ENCODE results near the gene UTS2. TPM values are rescaled to one million over a fixed set of nuclear protein-coding genes. Genes with fewer than 3 reads are reported as not detected.
A peak's percentile ranks its signal among the peaks of the same experiment; 100 is the strongest.

Gene UTS2
- total RNA-seq, 1 experiment from 2014 or later, result not detected

GRCh38 chr1:7831458-7831857 is 21.4 kb downstream of the UTS2 start:
- Mint-ChIP-seq H3K4me3 (no peak overlapping the region), H3K27me3 (ENCODE audit: low read depth) (no peaks in the 10 kb centered on the region), H3K27ac (no peak overlapping the region), H3K9me3 (no peaks in the 10 kb centered on the region), H3K4me1 (no peaks in the 10 kb centered on the region), H3K36me3 (peaks cover 11% of the 10 kb centered on the region)
- DNase-seq (ENCODE audit: low spot score) (no peak), ATAC-seq (no peak)
- POLR2A ChIA-PET, result no interaction called here
- TF ChIP-seq, protein P1, sequence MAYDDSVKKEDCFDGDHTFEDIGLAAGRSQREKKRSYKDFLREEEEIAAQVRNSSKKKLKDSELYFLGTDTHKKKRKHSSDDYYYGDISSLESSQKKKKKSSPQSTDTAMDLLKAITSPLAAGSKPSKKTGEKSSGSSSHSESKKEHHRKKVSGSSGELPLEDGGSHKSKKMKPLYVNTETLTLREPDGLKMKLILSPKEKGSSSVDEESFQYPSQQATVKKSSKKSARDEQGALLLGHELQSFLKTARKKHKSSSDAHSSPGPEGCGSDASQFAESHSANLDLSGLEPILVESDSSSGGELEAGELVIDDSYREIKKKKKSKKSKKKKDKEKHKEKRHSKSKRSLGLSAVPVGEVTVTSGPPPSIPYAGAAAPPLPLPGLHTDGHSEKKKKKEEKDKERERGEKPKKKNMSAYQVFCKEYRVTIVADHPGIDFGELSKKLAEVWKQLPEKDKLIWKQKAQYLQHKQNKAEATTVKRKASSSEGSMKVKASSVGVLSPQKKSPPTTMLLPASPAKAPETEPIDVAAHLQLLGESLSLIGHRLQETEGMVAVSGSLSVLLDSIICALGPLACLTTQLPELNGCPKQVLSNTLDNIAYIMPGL (CRISPR knock-in tag; IDR thresholded peaks at IDR 0.05), result no peak
- TF ChIP-seq ETV6 (CRISPR knock-in tag; IDR thresholded peaks at IDR 0.05) (no peak), NFYB (CRISPR knock-in tag; conservative IDR thresholded peaks at IDR 0.05; ENCODE audit: low read depth) (no peak), MXD4 (CRISPR knock-in tag; IDR thresholded peaks at IDR 0.05; ENCODE audit: borderline replicate concordance) (no peak), ZNF138 (CRISPR knock-in tag; conservative IDR thresholded peaks at IDR 0.05) (no peak), TCF7 (CRISPR knock-in tag; IDR thresholded peaks at IDR 0.05; ENCODE audit: low read depth) (no peak), CREB1 (CRISPR knock-in tag; IDR thresholded peaks at IDR 0.05) (no peak), SOX15 (CRISPR knock-in tag; IDR thresholded peaks at IDR 0.05) (no peak), MYBL2 (CRISPR knock-in tag; IDR thresholded peaks at IDR 0.05) (no peak), SMAD4 (CRISPR knock-in tag; IDR thresholded peaks at IDR 0.05) (no peak), ZNF416 (CRISPR knock-in tag; IDR thresholded peaks at IDR 0.05) (no peak), CBFB (CRISPR knock-in tag; IDR thresholded peaks at IDR 0.05; ENCODE audit: low read depth) (no peak)
- TF ChIP-seq, protein P2, sequence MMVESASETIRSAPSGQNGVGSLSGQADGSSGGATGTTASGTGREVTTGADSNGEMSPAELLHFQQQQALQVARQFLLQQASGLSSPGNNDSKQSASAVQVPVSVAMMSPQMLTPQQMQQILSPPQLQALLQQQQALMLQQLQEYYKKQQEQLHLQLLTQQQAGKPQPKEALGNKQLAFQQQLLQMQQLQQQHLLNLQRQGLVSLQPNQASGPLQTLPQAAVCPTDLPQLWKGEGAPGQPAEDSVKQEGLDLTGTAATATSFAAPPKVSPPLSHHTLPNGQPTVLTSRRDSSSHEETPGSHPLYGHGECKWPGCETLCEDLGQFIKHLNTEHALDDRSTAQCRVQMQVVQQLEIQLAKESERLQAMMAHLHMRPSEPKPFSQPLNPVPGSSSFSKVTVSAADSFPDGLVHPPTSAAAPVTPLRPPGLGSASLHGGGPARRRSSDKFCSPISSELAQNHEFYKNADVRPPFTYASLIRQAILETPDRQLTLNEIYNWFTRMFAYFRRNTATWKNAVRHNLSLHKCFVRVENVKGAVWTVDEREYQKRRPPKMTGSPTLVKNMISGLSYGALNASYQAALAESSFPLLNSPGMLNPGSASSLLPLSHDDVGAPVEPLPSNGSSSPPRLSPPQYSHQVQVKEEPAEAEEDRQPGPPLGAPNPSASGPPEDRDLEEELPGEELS (CRISPR knock-in tag; IDR thresholded peaks at IDR 0.05), result no peak
- TF ChIP-seq, protein P3, sequence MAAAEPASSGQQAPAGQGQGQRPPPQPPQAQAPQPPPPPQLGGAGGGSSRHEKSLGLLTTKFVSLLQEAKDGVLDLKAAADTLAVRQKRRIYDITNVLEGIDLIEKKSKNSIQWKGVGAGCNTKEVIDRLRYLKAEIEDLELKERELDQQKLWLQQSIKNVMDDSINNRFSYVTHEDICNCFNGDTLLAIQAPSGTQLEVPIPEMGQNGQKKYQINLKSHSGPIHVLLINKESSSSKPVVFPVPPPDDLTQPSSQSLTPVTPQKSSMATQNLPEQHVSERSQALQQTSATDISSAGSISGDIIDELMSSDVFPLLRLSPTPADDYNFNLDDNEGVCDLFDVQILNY (CRISPR knock-in tag; IDR thresholded peaks at IDR 0.05), result no peak
- TF ChIP-seq, protein P4, sequence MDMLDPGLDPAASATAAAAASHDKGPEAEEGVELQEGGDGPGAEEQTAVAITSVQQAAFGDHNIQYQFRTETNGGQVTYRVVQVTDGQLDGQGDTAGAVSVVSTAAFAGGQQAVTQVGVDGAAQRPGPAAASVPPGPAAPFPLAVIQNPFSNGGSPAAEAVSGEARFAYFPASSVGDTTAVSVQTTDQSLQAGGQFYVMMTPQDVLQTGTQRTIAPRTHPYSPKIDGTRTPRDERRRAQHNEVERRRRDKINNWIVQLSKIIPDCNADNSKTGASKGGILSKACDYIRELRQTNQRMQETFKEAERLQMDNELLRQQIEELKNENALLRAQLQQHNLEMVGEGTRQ (CRISPR knock-in tag; IDR thresholded peaks at IDR 0.05), result no peak
- CTCF ChIA-PET, result interaction anchor here (0.9 kb wide), 1 partner anchor 147 kb away, joined by 3 read pairs; no protein-coding TSS in a partner anchor

DNA sequence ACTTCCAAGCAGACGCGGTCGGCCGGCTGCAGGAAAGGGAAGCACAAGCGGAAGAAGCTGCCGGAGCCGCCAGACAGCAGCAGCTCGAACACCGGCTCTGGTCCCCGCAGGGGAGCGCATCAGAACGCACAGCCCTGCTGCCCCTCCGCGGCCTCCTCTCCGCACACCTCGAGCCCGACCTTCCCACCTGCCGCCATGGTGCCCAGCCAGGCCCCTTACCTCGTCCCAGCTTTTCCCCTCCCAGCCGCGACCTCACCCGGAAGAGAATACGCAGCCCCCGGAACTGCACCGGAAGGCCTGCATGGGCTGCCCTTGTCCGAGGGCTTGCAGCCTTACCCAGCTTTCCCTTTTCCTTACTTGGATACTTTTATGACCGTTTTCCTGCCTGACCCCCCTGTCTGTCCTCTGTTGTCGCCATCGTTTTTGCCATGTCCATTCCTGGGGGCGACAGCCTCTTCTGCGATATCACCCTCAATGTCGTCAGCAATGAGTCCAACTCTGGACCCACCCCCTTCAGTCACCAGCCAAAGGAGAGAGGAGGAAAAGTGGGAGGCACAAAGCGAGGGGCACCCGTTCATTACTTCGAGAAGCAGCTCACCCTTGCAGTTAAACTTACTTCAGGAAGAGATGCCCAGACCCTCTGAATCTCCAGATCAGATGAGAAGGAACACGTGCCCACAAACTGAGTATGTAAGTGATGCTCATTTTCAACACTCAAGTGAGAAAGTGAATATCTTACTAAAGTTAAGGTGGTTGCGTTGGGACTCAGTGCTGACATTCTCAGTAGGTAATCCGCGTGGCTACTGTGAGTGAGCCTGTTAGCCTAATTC is 25.5 kb downstream of the UTS2 start:
- no peak for DNase-seq (ENCODE audit: low spot score)
- Mint-ChIP-seq H3K27ac (0 out of 2 replicates have a peak overlapping the region, but pooled peaks have one; percentile 7), H3K4me1 (no peaks in the 10 kb centered on the region), H3K36me3 (peaks cover 5% of the 10 kb centered on the region), H3K4me3 (no peak overlapping the region), H3K27me3 (ENCODE audit: low read depth) (no peaks in the 10 kb centered on the region), H3K9me3 (no peaks in the 10 kb centered on the region)
- POLR2A ChIA-PET, result no interaction called here
- CTCF ChIA-PET, result interaction anchor here (1.3 kb wide), 1 partner anchor 159 kb away, joined by 3 read pairs; no protein-coding TSS in a partner anchor
- ATAC-seq, result peak; percentile 20; the same call in 1 of the 2 replicates
- no peak for TF ChIP-seq ATF2 (CRISPR knock-in tag; IDR thresholded peaks at IDR 0.05; ENCODE audit: borderline replicate concordance, low read depth)
- TF ChIP-seq, protein P4 (CRISPR knock-in tag; IDR thresholded peaks at IDR 0.05), result no peak
- TF ChIP-seq ZNF512 (CRISPR knock-in tag; IDR thresholded peaks at IDR 0.05; ENCODE audit: borderline replicate concordance), result no peak
- no peak for TF ChIP-seq STAT6 (CRISPR knock-in tag; conservative IDR thresholded peaks at IDR 0.05; ENCODE audit: low read depth)
- no peak for TF ChIP-seq ZNF317 (CRISPR knock-in tag; IDR thresholded peaks at IDR 0.05; ENCODE audit: borderline replicate concordance, low read depth)
- no peak for TF ChIP-seq ZMAT4 (CRISPR knock-in tag; IDR thresholded peaks at IDR 0.05)

Data from WTC11 (cell line).